ENCODE results near the gene ABCA2. TPM values are rescaled to one million over a fixed set of nuclear protein-coding genes. Genes with fewer than 3 reads are reported as not detected.

Gene ABCA2
- total and polyA plus RNA-seq, 9 of the 15 experiments (the other 6 are each of a cell fraction or from before 2014, with no cell fraction given), result 0.69 to 16.3 (median 6.1) TPM; not detected in 2

- TF ChIP-seq ETV1 (tag; conservative IDR thresholded peaks at IDR 0.05; ENCODE audit: low read depth) (0 out of 2 replicates have a peak, but pooled peaks have one; percentile 42), ZNF23 (CRISPR knock-in tag; IDR thresholded peaks at IDR 0.05) (no peak), HEY1 (CRISPR knock-in tag; IDR thresholded peaks at IDR 0.05; ENCODE audit: borderline replicate concordance) (no peak), ZNF143 (CRISPR knock-in tag; IDR thresholded peaks at IDR 0.05) (no peak), PHTF2 (CRISPR knock-in tag; IDR thresholded peaks at IDR 0.05) (no peak), ZNF586 (CRISPR knock-in tag; conservative IDR thresholded peaks at IDR 0.05) (no peak), TBP (optimal IDR thresholded peaks at IDR 0.05; ENCODE audit: low read depth, low read length) (peak; percentile 77), CREB1 (IDR thresholded peaks at IDR 0.05) (peak; percentile 41; the same call in 1 of the 2 replicates), CREB1 (CRISPR knock-in tag; IDR thresholded peaks at IDR 0.05) (no peak), HNRNPLL (IDR thresholded peaks at IDR 0.05; ENCODE audit: low read depth, low read length, poor library complexity, severe bottlenecking) (peak; percentile 47), ARHGAP35 (IDR thresholded peaks at IDR 0.05; ENCODE audit: partially characterized antibody) (no peak), RNF219 (CRISPR knock-in tag; IDR thresholded peaks at IDR 0.05) (no peak), KAT7 (CRISPR knock-in tag; IDR thresholded peaks at IDR 0.05; ENCODE audit: borderline replicate concordance) (no peak), SMARCA5 (IDR thresholded peaks at IDR 0.05) (no peak), CAMTA2 (CRISPR knock-in tag; conservative IDR thresholded peaks at IDR 0.05) (no peak), BHLHE40 (IDR thresholded peaks at IDR 0.05; ENCODE audit: low read length) (no peak), NEUROD1 (IDR thresholded peaks at IDR 0.05; ENCODE audit: borderline replicate concordance, low read depth, low read length, partially characterized antibody) (peak; percentile 8), TAF7 (tag; IDR thresholded peaks at IDR 0.05) (no peak), ZBTB17 (CRISPR knock-in tag; IDR thresholded peaks at IDR 0.05) (no peak), POLR3G (IDR thresholded peaks at IDR 0.05; ENCODE audit: extremely low read depth, insufficient read length, insufficient replicate concordance) (no peak), ASH1L (IDR thresholded peaks at IDR 0.05; ENCODE audit: borderline replicate concordance, low read depth, partially characterized antibody) (peak; percentile 72), CHD4 (IDR thresholded peaks at IDR 0.05; ENCODE audit: insufficient read depth, insufficient replicate concordance, low read depth, low read length, poor library complexity, severe bottlenecking) (no peak), CCNT2 (IDR thresholded peaks at IDR 0.05; ENCODE audit: borderline replicate concordance, extremely low read depth, insufficient read length, low read depth, low read length) (peak; percentile 62), ELF1 (tag; IDR thresholded peaks at IDR 0.05) (peak; percentile 42; the same call in 1 of the 2 replicates), ZBTB33 (CRISPR knock-in tag; IDR thresholded peaks at IDR 0.05) (no peak)
These were observed 42.3 kb upstream of the ABCA2 start, which contains the start of gene SAPCD2 (continued) for GRCh38 chr9:137070201-137070905.
